GM12892 (cell line): ENCODE measurements around the gene KLHDC10.
"Not testable (repeated sequence)": the region's sequence is repeated elsewhere in the genome, so short reads cannot be mapped to it uniquely, and the experiment has no call there.

Experiments
- DNase-seq: peaks from one replicate; pipeline ENCODE4 v3.0.0; 2011; ENCODE audit not compliant: insufficient read length
- FAIRE-seq: peaks from 2 replicates; lab custom pipeline; 2011; peaks lifted over from hg19 to GRCh38; lab: Jason Lieb, UNC
- POLR2A ChIP-seq: IDR thresholded peaks from 2 replicates; pipeline ENCODE4 v1.6.1; 2011; ENCODE audit warnings: low read depth, low read length, control low read depth
- POLR2AphosphoS5 ChIP-seq: IDR thresholded peaks from 2 replicates; pipeline ENCODE4 v1.6.1; 2011; ENCODE audit warnings: low read depth, low read length, control low read depth
- TAF1 ChIP-seq: IDR thresholded peaks from 2 replicates; pipeline ENCODE4 v1.6.1; 2011; ENCODE audit warnings: low read depth, mild to moderate bottlenecking, control low read depth, low read length, borderline replicate concordance

The KLHDC10 gene

DNA sequence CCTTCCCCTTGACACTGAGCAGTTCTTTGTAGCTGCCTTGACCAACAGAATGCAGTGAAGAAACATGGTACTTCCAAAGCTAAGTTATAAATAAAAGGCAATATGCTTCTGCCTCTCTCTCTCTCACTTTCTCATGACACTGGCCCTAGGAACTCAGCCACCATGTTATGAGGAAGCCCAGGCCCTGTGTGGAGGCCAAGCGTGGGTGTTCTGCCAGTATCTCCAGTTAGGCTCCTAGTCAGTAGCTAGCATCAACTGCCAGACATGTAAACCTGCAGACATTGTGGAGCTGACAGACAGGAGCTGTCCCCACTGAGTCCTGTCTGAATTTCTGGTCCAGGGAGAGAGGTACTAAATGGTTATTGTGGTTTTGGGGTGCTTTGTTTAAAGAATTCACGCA lies 89.7 kb downstream of the KLHDC10 start:
- FAIRE-seq (no peak), DNase-seq (no peak)
- no peak for TF ChIP-seq TAF1

DNA sequence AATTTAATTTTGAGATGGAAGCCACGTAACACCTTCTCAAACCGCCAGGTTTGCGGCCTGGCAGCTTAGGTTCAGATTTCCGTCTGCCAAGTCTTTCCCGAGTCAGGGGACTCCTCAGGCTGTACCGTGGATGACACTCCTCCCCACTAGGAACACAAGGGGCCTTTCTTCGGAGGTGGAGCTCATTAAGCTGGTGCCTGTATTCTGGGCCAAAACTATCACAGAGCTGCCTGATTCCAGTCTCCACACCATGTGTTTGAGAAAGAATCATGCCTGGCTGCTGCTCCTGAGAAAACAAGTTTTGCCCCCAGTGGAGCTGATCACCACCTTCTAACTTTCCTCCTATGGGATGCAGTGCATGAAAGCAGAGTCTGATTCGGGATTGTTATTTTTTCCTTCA lies 90.1 kb downstream of the KLHDC10 start:
- no peak for DNase-seq
- TF ChIP-seq TAF1 (no peak), POLR2AphosphoS5 (no peak), POLR2A (no peak)
- FAIRE-seq = no peak

DNA sequence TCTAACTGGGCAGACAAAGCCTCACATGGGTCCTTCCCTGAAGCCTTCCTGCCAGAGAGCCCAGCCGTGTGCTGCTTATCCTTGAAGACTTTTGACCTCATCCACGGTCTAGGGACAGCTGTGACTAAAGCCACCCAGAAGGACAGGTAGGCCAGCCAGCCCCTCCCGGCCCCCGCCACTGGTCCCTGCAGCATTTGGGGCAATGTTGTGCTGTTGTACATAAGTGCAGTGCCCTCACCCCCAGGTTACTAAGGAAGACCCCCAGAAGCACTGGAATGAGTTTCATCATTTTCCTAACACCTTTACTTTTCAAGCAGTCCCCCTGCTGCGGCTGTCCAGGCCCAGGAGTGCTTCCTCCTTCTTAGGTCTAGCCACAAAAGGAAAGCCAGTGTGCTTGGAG lies 91.9 kb downstream of the KLHDC10 start:
- no peak for FAIRE-seq
- no peak for TF ChIP-seq TAF1
- no peak for TF ChIP-seq POLR2A
- no peak for TF ChIP-seq POLR2AphosphoS5
- DNase-seq = no peak

DNA sequence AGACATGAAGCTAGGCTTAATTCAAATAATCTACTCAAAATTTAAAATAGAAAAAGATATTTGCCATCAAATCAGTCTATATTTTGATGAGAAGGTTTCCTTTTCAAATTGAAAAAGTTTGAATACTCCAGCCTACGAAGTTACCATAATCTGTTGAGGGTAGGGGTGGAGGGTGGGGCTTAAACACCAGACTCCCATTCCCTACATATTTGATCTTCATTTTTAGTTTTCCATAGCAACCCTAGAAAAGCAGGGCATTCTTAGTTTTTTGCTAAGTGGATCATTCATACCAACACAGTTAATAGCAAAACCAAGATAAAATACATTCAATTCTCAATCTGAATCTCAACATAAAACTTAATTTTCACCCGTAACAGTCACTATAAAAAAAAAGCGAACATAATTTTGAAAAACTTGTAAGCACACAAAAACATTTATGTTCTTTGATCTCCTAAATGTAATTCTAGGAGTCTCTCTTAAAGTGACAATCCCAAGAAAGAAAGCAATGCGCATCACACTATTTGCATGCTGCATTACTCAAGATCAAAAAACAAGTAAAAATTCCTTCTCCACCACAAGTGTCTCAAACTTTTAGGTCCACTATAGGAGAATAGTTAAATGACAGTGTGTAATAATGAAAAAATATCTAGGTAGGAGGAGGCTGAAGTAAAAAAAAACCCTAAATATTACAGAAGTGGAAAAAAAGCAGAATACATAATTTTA lies 104.1 kb downstream of the KLHDC10 start:
- no peak for FAIRE-seq
- no peak for TF ChIP-seq POLR2AphosphoS5
- TF ChIP-seq POLR2A = no peak
- TF ChIP-seq TAF1 = no peak
- DNase-seq = no peak

DNA sequence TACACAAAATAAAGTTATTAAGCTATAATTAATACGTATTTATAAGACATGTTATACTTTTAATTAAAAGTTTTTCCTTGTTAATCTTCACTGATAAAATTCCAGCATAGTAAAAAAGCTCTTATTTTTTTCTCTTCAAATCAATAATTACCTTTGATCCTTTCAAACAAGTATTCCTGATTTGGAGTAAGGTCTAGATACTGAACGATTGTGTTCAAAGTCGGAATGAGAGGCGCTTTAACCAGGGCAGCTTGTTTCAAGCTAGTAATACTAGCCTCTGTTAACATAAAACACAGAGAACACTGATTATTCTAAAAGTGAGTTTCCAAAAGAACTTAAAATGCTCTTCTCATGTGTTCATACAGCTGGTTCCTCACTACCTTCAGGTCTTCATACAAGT lies 107.9 kb downstream of the KLHDC10 start:
- FAIRE-seq (no peak), DNase-seq (no peak)
- no peak for TF ChIP-seq POLR2A
- TF ChIP-seq POLR2AphosphoS5 = no peak
- no peak for TF ChIP-seq TAF1

DNA sequence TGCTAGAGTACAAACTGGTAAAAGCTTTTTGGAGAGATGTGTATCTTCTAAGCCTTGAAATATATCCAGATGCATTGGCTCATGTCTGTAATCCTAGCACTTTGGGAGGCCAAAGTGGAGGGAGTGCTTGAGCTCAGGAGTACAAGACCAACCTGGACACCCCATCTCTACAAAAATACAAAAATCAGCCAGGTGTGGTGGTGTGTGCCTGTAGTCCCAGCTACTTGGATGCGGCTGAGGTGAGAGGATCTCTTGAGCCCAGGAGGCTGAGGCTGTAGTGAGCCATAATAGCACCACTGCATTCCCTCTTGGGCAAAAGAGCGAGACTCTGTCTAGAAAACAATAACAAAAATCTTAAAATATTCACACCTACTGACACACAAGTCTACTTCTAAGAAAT lies 109.3 kb downstream of the KLHDC10 start:
- DNase-seq (no peak), FAIRE-seq (no peak)
- no peak for TF ChIP-seq POLR2A
- TF ChIP-seq TAF1 = no peak
- TF ChIP-seq POLR2AphosphoS5 = no peak

DNA sequence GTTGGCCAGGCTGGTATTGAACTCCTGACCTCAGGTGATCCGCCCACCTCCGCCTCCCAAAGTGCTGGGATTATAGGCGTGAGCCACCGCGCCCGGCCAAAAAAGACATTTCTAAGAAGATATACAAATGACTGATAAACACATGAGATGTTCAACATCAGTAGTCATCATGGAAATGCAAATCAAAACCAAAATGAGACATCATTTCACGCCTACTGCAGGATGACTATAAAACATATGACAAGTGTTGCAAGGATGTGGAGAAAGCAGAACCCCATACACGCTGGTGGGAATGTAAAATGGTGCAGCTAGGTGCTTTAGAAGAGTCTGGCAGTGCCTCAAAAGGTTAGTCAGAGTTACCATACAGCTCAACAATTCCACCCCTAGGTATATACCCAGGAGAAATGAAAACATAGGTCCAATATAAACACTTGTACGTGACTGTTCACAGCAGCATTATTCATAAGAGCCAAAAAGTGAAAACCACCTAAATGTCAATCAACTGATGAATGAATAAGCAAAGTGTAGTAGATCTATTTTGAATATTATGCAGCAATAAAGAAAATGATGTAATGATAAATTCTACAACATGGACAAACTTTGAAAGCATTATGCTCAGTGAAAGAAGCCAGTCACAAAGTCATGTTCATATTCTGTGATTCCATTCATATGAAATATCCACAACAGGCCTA lies 110.4 kb downstream of the KLHDC10 start:
- peak; percentile 77 for FAIRE-seq
- no peak for DNase-seq
- TF ChIP-seq TAF1 (no peak), POLR2A (no peak), POLR2AphosphoS5 (no peak)

DNA sequence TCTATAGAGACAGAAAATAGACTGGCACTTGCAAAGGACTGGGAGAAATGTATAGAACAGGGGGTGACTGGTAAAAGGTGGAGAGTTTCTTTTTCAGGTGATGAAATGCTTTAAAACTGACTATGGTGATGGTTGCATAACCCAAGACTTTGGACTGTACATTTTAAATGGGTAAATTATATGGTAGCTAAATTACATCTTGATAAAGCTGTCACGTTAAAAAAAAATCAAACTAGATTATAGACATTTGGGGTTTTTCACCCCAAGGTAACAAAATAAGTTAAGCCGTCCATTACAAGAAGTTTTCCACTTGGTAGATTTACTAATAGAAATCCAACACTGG lies 110.9 kb downstream of the KLHDC10 start:
- TF ChIP-seq TAF1 = no peak
- TF ChIP-seq POLR2AphosphoS5 = no peak
- TF ChIP-seq POLR2A = no peak
- FAIRE-seq (no peak), DNase-seq (no peak)

DNA sequence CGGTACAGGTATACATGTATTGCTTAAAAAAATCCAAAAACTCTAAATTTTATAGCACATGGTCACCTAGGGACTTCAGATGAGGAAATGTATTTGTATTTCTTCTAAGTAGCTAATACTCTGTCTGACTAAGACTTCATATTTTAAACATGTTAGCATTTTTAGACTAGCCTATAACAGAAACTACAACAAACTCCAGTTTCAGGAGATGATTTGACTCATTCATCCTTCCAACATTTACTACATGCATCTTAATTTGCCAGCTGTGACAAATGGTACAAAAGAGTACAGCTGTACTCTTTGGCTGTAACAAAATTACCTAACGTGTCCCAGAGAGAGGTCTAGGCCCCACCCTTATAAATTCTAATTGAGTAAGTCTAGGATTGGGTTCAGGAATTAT lies 112.7 kb downstream of the KLHDC10 start:
- FAIRE-seq (peak; percentile 73), DNase-seq (peak; percentile 11)
- no peak for TF ChIP-seq TAF1
- TF ChIP-seq POLR2AphosphoS5 = no peak
- TF ChIP-seq POLR2A = no peak

DNA sequence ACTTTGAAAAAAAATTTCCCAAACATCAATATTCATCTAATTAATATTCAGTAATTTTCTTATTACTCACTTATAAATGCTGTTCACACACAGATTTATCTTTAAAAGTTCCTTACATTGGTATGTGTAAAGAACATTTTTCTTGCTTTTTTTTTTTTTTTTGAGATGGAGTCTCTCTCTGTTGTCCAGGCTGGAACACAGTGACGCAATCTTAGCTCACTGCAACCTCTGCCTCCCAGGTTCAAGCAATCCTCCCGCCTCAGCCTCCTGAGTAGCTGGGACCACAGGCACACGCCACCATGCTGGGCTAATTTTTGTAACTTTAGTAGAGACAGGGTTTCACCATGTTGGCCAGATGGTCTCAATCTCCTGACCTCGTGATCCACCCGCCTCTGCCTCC lies 114.0 kb downstream of the KLHDC10 start:
- not testable (repeated sequence) for DNase-seq, FAIRE-seq
